Posterior vena cava (tissue), 2 donors: ENCODE measurements around the gene CFAP58. TPM values are rescaled to one million over a fixed set of nuclear protein-coding genes. Genes with fewer than 3 reads are reported as not detected.

ENCODE experiments used
- DNase-seq: peaks from one replicate; pipeline ENCODE4 v3.0.0-alpha.2; 2020; ENCODE audit warnings: low spot score
- intact Hi-C, 2 donors: fragments of 100-400 bp; cut with DNase I; formaldehyde crosslinking; loops; one replicate each; pipeline versions ENCODE4 v1.14.1 to v1.14.2; 2022 to 2023
- total RNA-seq, 2 donors: library from RNA; stranded (reverse); fragmentation: NEBNext Ultra II Directional; extraction: Animal tissue kit (Norgen Biotek cat#: 25700); gene quantifications; one replicate each; pipeline ENCODE4 v1.2.1, GENCODE V29; 2021
- donor health status: DM: yes; HTN: yes; CAD: no.
- donor health status: DM: yes; HTN: yes; CAD: no.

The CFAP58 gene
- total RNA-seq, 2 donors from 2014 or later: 0.46 to 0.86 TPM

DNA sequence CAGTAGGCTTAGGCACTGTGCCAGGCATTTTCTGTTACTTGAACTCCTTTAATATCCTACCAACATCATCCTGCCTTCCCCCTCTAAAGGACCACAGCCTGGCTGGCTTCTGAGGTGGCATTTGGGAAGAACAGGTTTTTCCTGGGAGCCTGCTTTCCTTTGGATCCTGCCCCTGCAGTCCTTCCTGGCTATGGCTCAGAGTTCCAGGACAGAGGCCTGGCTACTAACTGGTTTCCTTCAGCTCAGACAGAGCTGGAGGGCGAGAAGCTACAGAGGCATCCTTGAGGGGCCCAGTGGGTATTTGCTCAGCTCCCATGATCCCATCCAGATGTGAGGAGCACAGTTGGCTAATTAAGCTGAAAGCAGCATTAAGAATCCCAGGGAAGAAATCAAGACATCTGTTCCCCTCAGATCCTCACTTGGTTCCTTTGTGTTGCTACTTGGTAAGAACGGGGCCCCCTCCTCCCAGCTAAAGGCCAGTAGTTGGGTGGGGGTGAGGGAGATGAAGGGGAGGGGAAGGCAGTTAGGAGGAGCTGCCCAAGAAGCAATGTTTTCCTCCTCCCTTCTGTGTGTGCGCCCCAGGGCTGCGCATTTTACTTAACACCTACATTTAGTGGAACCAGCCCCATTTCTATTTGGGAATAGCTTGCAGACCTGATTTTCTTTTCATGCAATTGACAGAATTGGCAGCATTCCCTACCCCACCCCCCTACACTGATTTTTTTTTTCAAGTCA lies 144.9 kb downstream of the CFAP58 start:
- no peak for DNase-seq
- intact Hi-C loops: no loop called here

DNA sequence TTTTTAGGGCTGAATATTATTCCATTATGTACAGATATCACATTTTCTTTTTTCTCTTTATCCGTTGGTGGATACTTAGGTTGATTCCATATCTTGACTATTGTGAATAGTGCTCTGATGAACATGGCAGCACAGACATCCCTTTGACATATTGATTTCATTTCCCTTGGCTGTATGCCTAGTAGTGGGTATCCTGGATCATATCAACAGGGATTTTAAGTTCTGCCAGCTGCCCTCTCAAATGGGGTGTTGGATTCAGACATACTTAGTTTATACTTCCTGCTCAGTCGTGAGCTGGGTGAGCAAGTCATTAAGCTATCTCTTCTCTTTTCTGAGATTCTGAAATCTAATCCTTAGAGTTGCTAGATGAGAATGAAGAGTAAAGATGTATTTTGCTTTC lies 147.8 kb downstream of the CFAP58 start:
- DNase-seq: no peak
- intact Hi-C loops: no loop called here

DNA sequence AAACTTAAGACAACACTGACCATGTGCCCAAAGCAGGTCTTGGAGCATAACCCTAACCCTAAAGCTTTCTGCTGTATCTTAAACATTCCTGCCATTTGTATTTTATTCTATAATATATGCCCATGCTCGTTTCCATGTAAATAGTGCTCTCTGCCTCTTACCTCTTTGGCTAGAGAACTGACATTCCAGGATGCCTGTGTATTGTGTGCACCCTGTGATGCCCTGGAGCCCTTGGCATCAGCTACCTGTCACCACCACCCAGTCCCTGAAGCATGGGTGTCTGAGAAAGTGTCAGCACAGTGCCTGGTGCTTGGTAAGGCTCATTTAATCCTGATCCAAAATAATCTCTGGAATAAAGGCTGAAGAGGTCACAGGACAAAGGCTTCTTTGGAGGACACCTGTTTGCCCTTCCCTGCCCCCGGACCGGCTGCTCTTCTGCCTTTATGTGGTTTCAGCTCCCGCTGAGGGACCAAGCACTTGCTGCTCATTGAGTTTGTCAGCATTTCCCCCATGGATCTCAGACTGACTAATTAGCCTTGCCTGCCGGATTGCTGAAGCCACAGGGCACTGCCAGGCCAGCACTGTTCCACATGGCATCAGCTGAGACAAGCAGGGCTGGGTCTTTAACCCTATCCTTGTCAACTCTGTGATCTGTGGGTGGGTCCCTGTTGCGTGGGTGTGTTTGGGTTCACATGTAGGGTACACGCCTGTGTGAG lies 148.4 kb downstream of the CFAP58 start:
- intact Hi-C loops: no loop called here
- no peak for DNase-seq

- intact Hi-C loops: no loop called here
- no peak for DNase-seq
Observed at GRCh38 chr10:104502907-104503306, 149.3 kb downstream of the CFAP58 start.

Other genes with a start within 250 kb of the CFAP58 start
- 1 to 10 TPM; 7.6 to 9.2 TPM for gene SFR1, start 231.7 kb upstream of the CFAP58 start, total RNA-seq
- under 1 TPM; 0.24 to 0.28 TPM for gene CFAP43, start 121.5 kb upstream of the CFAP58 start, total RNA-seq
- gene GSTO1, start 98.9 kb upstream of the CFAP58 start, total RNA-seq: 100 to 1,000 TPM in 1 of 2 donors, 10 to 100 TPM in 1; 81.8 to 117 TPM
- gene GSTO2, start 84.6 kb upstream of the CFAP58 start, total RNA-seq: 1 to 10 TPM in 1 of 2 donors, under 1 TPM in 1; 0.48 to 1.9 TPM
- gene ITPRIP, start 15.4 kb upstream of the CFAP58 start, total RNA-seq: 10 to 100 TPM; 22.4 to 36.8 TPM